Measurements from ENCODE around the gene MTAP. TPM values are rescaled to one million over a fixed set of nuclear protein-coding genes. Genes with fewer than 3 reads are reported as not detected.

The MTAP gene
- total RNA-seq, 1 experiment from 2014 or later = 326 TPM

GRCh38 chr9:21770871-21771560, 31.4 kb upstream of the MTAP start:
- peak overlapping the region; percentile 69 for H3K4me2 ChIP-seq (ENCODE audit: low read length)
- H3K4me1 ChIP-seq (ENCODE audit: control insufficient read depth in 1 of 2, insufficient read depth in 2 of 2, low read length in 2 of 2) = peaks cover 40 to 51% of the 10 kb centered on the region in 2 experiments
- DNase-seq (ENCODE audit: low read depth, low spot score) (peak; percentile 51), ATAC-seq (peak; percentile 85)
- BruUV-seq (replicated peaks) = TSS peak; percentile 89
- no peaks in the 10 kb centered on the region for H3K9me2 ChIP-seq (ENCODE audit: insufficient read depth)
- no peaks in the 10 kb centered on the region for H3K79me2 ChIP-seq (ENCODE audit: insufficient read depth, low read length)
- CTCF ChIA-PET = interaction anchor here (1.1 to 1.3 kb wide), 2 partner anchors 16 to 62 kb away, joined by 3 to 4 read pairs; no protein-coding TSS in a partner anchor
- H2AFZ ChIP-seq (ENCODE audit: low read depth, low read length, poor library complexity, severe bottlenecking) = peak overlapping the region; percentile 24
- peak overlapping the region; percentile 83 for H3K27ac ChIP-seq (ENCODE audit: low read depth, low read length)
- H3K9ac ChIP-seq (ENCODE audit: low read length) = peak overlapping the region; percentile 55
- TF ChIP-seq POLR2AphosphoS5 (IDR thresholded peaks at IDR 0.05; ENCODE audit: low read depth, low read length) (peak; percentile 30; the same call in 1 of the 2 replicates), EZH2phosphoT487 (IDR thresholded peaks at IDR 0.05; ENCODE audit: borderline replicate concordance) (no peak), JUND (IDR thresholded peaks at IDR 0.05) (peak; percentile 58; the same call in 1 of the 2 replicates), ZBTB33 (IDR thresholded peaks at IDR 0.05; ENCODE audit: extremely low read depth, insufficient replicate concordance, low read length) (no peak), SIN3A (IDR thresholded peaks at IDR 0.05; ENCODE audit: low read depth) (no peak), ELF1 (IDR thresholded peaks at IDR 0.05; ENCODE audit: borderline replicate concordance, low read depth) (no peak), POLR2A (IDR thresholded peaks at IDR 0.05; ENCODE audit: borderline replicate concordance, extremely low read depth, insufficient read depth, insufficient read length) (no peak), FOSL1 (IDR thresholded peaks at IDR 0.05; ENCODE audit: low read depth) (peak; percentile 60; the same call in 1 of the 2 replicates), SP1 (IDR thresholded peaks at IDR 0.05; ENCODE audit: low read depth) (peak; percentile 29; the same call in 1 of the 2 replicates), CBX3 (IDR thresholded peaks at IDR 0.05; ENCODE audit: low read depth) (no peak), ZFX (IDR thresholded peaks at IDR 0.05) (no peak), EZH2 (IDR thresholded peaks at IDR 0.05) (no peak)
- intact Hi-C loops (cut with micrococcal nuclease) = no loop called here
- H4K20me1 ChIP-seq (ENCODE audit: insufficient read depth) = no peaks in the 10 kb centered on the region
- POLR2A ChIA-PET = interaction anchor here (0.9 to 1.7 kb wide), 4 partner anchors 8 to 86 kb away, joined by 3 to 6 read pairs (median 5); no protein-coding TSS in a partner anchor
- RAD21 ChIA-PET (ENCODE audit: low non-redundant PET in 1 of 2, low total read pairs in 2 of 2, uncharacterized antibody in 2 of 2, unreplicated experiment in 2 of 2) = no interaction called here
- H3K4me3 ChIP-seq (replicated peaks in 1 of 2; ENCODE audit: low read depth in 1 of 2, low read length in 2 of 2) = peak overlapping the region in 1 of 2 experiments; percentile 23; a peak in 2 of 4 replicates
- no peaks in the 10 kb centered on the region for H3K9me3 ChIP-seq (ENCODE audit: control insufficient read depth in 1 of 2, insufficient read depth in 1 of 2, low read depth in 1 of 2, low read length in 2 of 2)
- H3K27me3 ChIP-seq (ENCODE audit: insufficient read depth, low read length) = no peaks in the 10 kb centered on the region
- H3K36me3 ChIP-seq (ENCODE audit: control insufficient read depth in 1 of 2, insufficient read depth in 2 of 2, low read length in 2 of 2) = no peaks in the 10 kb centered on the region

Data from HCT116 (cell line).